Stimulated activated CD4-positive, alpha-beta T cell treated with anti-CD3 and anti-CD28 coated beads, Interleukin-4, amount 100 ng/mL, for 4 hours (primary cell): ENCODE data around the gene BID.
"Not testable (repeated sequence)": the region's sequence is repeated elsewhere in the genome, so short reads cannot be mapped to it uniquely, and the experiment has no call there.

Source experiments
- DNase-seq, 2 experiments: peaks; one replicate each; pipeline ENCODE4 v3.0.0-alpha.2; 2020

The BID gene

DNA sequence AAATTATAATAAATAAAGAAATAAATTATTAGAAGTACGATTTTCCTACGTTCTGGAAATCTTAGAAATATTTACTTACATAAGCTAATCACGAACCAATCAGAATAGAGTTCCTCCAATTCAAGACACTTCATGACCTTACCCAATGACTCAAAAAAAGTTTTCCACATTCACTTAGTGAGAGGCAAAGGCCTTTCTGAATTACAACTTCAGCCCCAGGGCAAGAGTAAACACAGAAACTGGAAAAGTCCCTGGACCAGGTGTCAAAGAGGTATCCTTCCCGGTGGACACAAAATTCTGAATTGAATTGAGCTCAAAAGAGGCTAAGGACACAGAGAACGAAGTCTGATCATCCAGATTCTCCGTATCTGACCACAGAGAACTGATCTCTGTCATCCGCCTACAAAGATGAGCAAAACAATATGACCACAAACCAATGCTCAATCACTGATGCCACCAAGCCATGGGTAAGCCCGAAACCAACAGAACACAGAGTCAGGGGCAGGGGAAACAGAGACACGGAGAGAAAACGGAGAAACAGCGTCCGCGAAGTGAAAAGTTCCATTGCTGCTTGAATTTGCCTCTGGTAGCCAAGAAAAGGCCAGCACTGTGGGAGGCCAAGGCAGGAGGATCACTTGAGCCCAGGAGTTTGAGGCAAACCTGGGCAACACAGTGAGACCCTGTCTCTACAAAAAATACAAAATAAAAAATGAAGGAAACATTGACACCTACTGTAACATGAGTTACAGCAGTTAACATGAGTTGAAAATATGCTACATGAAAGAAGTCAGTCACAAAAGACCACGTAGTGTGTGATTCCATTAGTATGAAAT is 6.8 kb downstream of the BID start:
- peak in 1 of 2 experiments; percentile 46 for DNase-seq

DNA sequence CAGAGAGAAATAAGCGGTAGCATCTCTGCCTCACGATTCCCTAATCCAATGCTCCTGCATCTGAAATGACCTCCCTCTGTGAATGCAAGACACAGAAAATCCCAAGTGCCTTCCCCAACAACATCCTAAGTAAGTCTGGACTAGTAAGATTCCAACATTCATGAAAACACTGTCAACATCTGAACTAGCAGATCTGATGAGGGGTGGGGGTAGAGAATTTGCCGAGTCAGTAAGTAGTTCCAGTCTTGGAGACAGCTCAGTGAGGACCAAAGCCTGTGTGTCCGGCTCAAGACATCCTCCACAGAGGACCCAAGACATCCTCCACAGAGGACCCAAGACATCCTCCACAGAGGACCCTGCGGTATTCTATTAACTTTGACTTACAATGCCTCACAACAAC is 9.4 kb downstream of the BID start:
- DNase-seq, result not testable (repeated sequence)

DNA sequence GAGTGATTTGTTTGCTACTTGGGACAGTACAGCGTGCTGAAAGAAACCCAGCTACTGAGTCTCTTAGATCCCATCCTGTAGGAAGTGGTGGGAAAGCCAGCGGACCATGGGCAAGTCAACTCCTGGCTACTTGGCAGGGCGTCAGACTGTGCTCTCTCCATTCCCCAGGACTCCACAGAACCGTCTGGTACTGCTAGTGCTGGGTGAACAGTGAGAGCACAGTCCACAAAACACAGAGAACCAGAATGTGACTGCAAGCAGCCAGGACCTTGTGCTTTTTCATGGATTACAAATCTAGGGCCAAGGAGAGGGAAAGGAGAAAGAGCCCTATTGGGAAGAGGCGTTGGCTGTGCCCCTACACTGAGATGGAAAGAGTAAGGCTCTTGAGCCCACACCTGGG is 10.2 kb downstream of the BID start:
- DNase-seq, result no peak

DNA sequence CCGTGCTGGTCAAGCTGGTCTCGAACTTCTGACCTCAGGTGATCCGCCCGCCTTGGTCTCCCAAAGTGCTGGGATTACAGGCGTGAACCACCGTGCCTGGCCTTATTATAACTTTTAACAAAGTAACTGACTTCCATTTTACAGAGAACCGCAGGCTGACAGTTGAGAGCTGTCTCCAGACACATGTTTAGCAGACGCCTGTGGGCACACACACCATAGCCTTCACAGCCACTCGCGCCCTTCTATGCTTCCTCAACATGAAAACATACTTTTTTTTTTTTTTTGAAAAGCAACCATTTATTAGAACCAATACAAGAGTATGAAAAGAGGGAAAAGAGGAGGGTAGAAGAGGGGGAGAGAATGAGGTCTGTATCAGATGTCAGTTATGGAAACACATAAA is 10.8 kb downstream of the BID start:
- not testable (repeated sequence) for DNase-seq

DNA sequence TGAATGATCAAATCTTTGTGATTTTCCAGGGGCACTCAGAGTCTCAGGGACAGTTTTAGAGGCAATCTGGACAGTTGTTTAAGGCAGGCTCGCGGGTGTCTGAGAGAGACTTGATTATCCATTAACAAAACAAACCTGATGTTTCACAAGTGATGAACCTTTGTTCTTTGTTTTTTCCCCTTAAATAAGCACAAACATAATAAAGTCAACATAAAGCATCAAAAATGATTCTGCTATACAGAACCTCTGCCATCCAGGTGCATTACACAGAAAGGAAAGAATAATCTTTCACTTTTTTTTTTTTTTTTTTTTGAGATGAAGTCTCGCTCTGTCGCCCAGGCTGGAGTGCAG is 13.2 kb downstream of the BID start:
- no peak for DNase-seq

DNA sequence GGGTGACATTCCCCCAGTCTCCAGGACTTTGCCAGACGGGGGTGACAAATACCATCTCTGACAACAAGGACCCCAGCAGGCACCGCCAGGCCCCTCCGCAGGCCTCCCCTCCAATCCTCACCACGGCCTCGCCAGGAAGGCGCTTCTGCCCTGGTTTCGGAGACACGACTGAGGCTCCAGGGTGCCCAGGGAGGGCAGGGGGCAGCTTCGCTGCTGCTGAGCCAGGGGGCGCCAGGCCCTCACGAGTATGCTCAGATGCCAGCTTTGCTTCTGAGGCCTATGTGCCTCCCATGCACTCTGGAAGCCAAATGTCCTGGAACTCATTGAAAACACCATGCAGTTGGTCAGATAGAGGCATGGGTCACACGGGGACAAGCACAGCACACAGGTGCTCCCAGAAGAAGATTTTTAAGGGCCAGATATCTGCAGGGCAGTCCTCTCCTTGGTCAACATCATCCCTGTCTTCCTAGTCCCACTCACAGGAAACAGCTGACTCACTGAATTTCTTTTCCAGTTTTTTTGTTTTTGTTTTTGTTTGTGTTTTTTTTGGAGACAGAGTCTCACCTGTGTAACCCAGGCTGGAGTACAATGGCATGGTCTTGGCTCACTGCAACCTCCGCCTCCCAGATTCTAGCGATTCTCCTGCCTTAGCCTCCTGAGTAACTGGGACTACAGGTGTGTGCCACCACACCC is 19.9 kb downstream of the BID start:
- DNase-seq, result peak in 1 of 2 experiments; percentile 23

DNA sequence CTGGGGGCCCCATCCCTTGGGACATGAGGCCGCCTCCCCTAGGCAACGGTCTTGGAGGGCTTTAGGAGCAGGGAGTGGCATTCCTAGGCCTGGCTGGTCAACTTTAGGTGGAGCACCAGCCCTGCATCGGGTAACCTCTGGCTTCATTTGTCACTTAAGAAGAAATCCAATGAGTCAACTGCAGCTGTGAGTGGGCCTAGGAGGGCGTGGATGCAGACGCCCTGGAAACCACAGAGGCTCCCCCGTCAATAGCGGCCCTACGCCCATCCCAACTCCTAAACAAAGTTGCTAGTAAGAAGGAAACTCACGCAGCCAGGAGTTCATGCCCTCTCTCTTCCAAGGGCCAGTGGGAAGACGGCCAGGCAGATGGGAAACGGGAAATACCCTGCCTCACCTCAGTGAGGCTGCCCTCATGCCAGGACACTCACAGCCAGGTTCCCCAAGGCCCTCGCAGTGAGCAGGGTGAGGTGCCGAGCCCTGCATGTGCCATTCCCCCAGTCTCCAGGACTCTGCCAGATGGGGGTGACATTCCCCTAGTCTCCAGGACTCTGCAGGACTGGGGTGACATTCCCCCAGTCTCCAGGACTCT is 20.8 kb downstream of the BID start:
- DNase-seq, result no peak

DNA sequence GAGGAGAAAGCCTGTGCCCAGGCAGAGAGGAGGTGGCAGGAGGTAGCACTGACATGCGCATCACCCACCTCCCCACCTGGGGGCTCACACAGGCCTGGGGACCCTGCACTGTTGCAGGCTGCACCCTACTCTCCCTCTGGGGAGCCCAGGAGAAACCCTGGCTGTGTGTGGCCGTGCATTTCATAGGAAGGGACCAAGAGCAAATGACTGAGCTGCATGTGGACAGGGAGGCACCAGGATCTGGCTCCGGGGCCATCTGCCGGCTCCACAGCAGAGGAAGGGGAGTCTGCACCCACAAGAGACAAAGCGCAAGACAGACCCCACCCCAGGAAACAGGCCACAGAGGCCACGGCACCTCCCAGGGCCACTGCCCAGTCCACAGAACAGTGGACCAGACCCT is 22.7 kb downstream of the BID start:
- no peak for DNase-seq

DNA sequence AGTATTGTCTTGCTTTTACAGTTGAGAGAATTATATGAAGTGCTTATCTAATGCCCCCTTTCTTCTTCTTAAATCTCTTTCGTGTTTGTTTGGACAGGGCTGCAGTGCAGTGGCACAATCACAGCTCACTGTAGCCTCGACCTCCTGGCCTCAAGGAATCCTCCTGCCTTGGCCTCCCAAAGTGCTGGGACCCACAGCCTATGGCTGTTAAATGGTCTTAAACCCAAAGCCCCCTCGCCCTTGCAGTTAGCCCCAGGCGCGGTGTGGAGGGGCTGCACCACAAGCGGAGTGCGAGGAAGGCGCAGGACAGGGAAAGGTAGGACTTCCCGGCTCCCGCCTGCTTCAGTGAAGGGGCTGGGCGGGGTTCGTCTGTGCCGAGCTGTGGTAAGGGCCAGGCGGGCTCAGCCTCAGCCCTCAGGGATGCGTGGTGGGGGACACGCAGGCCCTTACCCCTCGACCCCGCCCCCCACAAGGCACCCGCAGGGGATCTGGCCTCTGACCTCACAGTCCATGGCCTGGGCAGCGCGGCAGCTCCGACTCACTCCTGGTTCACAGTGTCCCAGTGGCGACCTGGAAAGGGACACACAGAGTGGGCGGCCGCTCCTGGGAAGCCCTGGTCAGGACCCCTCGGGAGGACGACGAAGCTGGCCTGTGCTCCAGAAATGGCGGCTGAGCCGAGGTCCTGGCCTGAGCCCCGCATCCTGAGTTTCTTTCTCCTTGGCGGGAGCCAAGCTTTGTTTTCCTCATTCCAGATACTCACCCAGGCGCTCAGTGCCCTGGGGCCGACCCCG is 24.5 kb downstream of the BID start:
- no peak for DNase-seq

DNA sequence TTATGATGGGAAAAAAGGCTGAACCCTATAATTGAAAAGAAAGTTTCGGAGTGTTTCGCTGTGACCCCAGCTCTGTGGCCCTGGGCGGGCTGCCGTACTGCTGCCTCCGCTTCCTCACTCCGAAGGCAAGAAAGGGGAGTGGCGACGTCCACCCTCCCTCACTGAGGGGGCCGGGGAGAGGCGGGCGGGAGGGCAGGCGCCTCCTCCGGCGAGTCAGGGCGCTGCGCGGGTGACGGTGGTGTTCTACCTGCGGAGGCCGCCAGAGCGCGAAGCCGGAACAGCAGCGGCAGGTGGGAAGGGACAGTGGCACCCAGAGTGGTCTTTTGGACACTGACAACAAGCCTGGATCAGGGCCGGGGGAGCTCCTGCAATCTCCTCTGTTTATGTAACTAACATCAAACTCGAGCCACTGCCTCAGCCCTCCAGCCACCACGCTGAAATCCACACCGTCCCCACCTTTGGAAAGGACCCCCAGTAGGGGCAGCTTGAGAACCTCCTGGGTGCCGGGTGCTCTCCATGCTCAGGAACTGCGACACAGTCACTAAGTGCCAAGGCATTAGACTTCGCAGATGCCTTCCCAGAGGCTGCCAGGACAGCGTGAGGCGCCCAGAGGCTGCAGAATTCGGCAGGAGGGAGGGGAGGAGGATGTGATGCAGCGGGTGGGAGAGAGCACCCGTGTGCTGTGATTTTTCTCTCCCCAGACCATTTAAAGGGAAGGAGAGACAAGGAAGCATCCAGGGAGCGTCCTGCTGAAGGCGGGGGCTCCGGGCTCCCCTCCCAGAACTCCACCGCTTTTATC is 25.5 kb downstream of the BID start:
- no peak for DNase-seq

DNA sequence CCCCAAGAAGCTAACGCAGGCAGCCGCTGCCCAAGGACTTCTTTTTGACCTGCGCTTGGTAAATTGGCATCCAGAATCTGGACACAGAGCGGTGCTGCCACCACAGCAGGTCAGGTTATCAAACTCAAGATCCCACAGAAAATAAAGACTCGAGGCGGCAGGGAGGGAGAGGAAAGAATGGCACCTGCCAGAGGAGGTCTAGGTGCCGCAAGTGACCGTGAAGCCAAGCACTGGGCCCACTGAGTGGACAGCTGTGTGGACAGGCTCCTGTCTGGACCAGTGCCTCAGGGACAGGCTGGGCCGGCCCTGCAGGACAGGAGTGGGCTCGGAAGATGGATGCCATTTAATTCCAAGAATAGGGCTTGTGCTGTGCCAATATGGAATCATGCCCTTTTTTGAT is 27.4 kb downstream of the BID start:
- DNase-seq, result no peak

DNA sequence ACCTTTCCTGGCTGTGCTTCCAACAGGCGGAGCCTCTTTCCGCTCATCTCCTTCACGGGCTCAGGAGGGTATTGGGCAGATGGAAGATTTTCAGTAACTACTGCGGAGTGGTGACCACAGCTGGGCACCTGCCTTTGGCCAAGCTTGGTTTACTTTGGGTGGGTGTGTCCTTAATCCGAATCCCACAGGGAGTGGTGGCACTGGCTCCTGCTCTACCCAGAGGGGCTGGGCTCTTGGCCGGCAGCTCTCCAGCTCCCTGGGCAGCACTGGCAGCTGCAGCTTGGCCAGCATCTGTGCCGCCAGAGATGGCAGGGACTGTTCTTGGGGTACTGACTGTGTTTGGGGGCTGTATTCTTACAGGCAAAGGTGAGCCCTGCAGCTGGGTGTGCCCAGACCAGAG is 29.8 kb downstream of the BID start:
- DNase-seq, result no peak

DNA sequence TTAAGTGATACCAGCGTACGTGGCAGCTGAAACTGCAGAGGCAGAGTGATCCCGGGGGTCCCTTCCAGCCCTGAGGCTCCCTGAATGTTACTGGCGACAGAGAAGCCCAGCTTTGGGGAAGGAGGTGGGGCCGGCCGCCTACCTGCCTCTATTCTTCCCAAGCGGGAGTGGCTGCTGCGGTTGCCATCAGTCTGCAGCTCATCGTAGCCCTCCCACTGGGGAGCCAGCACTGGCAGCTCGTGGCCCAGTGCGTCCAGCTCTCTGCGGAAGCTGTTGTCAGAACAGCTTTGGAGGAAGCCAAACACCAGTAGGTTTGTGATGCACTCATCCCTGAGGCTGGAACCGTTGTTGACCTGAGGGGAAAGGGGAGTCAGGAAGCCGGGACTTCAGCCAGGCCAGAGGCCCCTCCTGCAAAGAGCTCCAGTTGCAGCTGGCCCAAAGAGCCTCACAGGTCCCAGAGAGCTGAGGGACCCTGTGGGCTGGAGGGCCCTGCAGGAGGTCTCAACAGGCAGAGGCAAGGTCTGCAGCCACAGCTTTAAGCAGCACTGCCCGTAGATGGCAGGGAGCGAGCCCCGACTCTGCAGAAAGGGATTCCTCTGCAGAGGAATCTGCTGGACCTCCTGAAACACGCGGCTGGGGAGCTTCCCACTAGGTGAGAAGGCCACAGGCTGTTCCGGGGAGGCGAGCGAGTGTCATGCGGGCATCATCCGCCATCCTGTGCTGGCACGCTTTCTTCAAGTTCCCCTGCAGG is 30.4 kb downstream of the BID start:
- no peak for DNase-seq

DNA sequence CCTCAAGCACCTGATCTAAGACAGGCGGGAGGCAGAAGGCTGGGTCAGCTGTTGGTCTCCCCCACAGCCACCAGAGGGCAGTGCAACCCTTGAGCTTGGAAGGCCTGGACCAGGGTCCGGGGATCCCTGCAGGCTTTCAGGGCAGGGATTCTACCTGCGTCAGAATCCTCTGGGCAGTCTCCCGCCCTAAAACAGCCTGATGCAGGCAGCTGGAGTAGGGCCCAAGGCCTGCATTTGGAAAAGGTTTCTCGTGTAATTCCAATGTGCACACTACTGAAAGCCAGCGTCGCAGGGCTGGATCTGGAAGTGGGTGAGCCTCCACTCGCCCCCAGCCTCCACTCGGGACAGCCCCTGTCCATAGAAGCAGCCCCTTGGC is 31.8 kb downstream of the BID start:
- DNase-seq, result peak; percentile 55 to 70

DNA sequence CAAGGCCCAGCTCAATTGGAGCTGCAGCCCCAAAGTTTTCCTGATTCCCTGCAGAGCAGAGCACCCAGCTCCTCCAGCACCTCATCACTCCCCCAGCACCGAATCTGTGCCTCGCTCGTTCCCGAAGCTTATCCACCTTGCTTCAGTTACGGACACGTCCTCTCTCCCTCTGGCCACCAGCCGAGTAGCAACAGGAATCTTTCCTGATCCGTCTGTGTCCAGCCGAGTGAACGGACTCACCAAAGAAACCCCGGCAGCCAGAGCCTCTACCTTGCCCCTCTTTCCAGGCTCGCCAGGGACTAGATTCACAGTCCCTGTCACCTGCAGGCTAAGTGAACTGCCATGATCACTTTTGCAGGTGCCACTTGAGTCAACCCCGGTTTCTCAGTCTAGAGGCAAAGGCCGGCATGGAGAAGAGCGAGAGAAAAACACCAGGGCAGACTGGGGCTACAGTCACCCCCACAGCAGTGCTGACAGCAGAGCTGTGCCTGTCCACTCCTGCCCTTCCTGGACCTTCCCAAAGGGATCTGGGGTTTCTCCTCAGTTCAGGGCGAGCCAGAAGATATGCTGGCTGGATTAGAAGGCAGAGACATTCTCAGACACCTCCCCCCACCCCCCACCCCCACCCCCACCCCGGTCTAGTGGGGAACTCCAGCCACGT is 32.3 kb downstream of the BID start:
- no peak for DNase-seq

DNA sequence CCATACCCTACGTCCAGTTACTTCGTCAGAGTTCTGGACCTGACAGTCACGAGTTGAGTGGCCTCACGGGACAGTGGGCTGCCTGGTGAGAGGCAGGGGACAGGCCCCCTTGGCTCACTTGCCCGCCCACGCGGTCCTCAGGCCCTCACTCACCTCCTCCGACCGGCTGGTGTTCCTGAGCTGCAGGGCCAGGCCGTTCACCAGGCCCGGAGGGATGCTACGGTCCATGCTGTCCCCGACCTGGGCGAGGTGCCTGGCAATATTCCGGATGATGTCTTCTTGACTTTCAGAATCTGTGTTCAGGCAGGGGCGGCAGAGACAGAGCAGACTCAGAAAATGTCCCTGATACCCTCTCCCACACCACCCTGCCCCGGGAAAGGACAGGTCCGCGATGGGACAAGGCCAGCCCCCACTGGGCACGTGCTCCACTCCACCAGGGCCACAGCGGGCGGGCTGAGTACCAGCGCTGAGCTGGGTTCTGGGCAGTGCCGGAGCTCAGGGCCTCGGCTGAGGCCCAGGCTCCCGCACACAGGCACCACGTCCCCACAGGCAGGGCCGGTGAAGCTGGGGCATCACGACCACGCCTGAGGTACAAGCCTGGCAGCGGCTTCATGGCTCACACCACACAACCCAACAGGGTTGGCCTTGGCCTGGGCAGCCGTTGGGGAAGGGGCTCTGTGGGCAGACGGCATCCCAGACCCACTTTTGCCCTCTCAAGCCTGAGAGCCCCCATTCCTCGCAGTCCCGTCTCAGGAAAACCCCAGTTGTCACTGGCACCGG is 34.9 kb downstream of the BID start:
- no peak for DNase-seq

DNA sequence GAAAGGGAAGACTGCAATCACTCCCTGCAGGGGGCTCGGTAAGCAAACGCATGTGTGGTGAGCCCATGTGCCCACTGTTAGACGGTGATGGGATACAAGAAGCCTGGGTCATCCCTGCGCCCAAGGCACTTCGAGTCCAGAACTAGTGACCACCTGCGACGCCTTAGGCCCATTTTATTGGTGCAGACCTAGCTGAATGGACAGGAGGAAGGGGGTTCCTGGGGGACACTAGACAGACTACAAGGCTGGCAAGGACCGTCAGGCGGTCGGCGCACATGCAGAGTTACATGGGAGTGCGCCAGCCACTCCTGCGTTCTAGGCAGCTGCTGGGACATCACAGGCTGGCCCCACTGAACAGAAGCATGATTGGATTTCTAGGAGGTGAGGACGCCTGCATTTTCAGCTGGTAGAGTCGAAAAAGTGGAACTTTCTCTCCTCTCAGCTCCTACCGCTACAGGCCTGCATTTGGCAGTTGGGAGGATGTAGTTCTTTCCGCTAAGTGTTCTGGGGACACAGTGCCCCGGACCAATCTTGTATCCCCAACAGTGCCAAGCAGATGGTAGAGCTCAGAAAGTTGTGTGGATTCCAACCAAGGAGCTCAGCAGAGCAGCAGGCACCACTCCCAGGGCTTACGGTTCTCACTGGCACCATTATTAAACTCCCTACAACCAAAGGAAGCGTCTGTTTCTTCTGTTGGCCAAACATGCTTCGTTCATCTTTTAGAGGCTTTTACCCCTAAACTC is 35.7 kb downstream of the BID start:
- DNase-seq, result no peak

DNA sequence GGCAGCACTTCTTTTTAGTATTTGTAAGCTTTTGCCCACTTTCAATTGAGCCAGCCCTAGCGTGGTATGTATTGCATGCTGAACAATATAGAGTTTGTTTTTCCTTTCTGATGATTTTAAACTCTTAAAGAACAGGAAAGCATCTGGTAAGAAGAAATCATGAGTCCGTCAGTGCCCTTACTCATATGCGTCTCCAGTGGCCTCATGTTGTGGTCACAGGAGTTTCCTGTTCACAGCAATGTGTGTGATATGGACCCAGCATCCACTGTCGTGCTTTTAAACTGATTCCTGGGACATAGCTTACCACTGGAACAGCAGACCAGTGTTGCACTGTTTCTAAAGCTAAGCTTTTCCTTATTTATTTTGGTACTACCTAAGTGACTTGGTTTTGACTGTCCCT is 40.1 kb downstream of the BID start:
- no peak for DNase-seq

DNA sequence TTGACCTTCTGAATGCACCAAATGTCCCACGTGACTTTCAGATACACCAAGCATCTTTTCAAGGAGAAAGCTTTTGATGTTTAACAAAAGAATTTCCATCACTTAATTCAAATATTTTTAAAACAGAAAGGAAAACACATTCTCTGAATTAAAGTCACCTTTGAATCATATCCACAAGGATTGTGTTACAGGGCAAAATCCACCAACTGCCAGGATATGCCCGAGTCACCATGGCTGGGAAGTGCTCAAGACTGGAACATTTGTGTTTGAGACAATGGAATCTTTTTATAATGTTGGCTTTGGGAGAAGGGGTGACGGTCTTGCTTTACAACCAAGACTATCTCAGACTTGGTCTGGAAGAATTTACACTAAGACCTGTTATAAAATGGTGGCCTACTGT is 40.8 kb downstream of the BID start:
- DNase-seq, result no peak
